Inflammatory macrophage (primary cell): Measurements from ENCODE around the gene DDX39A.
"Not testable (repeated sequence)": the region's sequence is repeated elsewhere in the genome, so short reads cannot be mapped to it uniquely, and the experiment has no call there.

ENCODE experiments used
- DNase-seq, 2 donors: peaks; one replicate each; pipeline ENCODE4 v3.0.0-alpha.2; 2020 to 2022

Gene DDX39A

GRCh38 chr19:14383661-14384555, 35.2 kb downstream of the DDX39A start:
- DNase-seq = peak; percentile 75 to 85

GRCh38 chr19:14381689-14382474, 37.3 kb downstream of the DDX39A start:
- DNase-seq = peak; percentile 78 to 83

- peak; percentile 46 to 51 for DNase-seq
Measured at GRCh38 chr19:14379294-14380065, 39.7 kb downstream of the DDX39A start.

- no peak for DNase-seq
Measured at GRCh38 chr19:14378890-14379289, 40.3 kb downstream of the DDX39A start.

- DNase-seq = peak in 1 of 2 donors; percentile 67
Measured at GRCh38 chr19:14377883-14378328, 41.2 kb downstream of the DDX39A start.

GRCh38 chr19:14375582-14376291, 43.4 kb downstream of the DDX39A start:
- peak; percentile 58 to 88 for DNase-seq

GRCh38 chr19:14375055-14375581, 44.0 kb downstream of the DDX39A start:
- peak; percentile 93 to 96 for DNase-seq

GRCh38 chr19:14374313-14374712, 44.8 kb downstream of the DDX39A start:
- DNase-seq = not testable (repeated sequence)

- DNase-seq = peak; percentile 68 to 85
Measured at GRCh38 chr19:14372384-14373077, 46.6 kb downstream of the DDX39A start.

GRCh38 chr19:14371301-14371821, 47.8 kb downstream of the DDX39A start:
- DNase-seq = no peak

- DNase-seq = no peak
Measured at GRCh38 chr19:14370940-14371280, 48.2 kb downstream of the DDX39A start.

GRCh38 chr19:14370169-14370939, 48.8 kb downstream of the DDX39A start:
- peak; percentile 62 to 69 for DNase-seq

- DNase-seq = peak; percentile 50 to 82
Measured at GRCh38 chr19:14369399-14370168, 49.6 kb downstream of the DDX39A start.

- DNase-seq = peak; percentile 70 to 90
Measured at GRCh38 chr19:14368011-14368513, 51.1 kb downstream of the DDX39A start.

GRCh38 chr19:14367016-14367415, 52.1 kb downstream of the DDX39A start:
- no peak for DNase-seq

- peak; percentile 74 to 84 for DNase-seq
Measured at GRCh38 chr19:14366529-14366928, 52.6 kb downstream of the DDX39A start.

- not testable (repeated sequence) for DNase-seq
Measured at GRCh38 chr19:14364098-14364443, 55.1 kb downstream of the DDX39A start.

GRCh38 chr19:14363183-14364097, 55.7 kb downstream of the DDX39A start:
- DNase-seq = peak; percentile 40 to 74
